ENCODE results near the gene SH3RF2. TPM values are rescaled to one million over a fixed set of nuclear protein-coding genes. Genes with fewer than 3 reads are reported as not detected.
A peak's percentile ranks its signal among the peaks of the same experiment; 100 is the strongest.

The SH3RF2 gene
- total and polyA plus RNA-seq, 2 of the 13 experiments (the other 11 are each of a cell fraction or from before 2014, with no cell fraction given) = 2.6 to 3.7 TPM

GRCh38 chr5:145979270-145980223 is 43.2 kb downstream of the SH3RF2 start:
- H4K20me1 ChIP-seq (ENCODE audit: insufficient read depth, low read length) = no peaks in the 10 kb centered on the region
- ChIA-PET CTCF (ENCODE audit: low intra/inter-chr PET ratio, low total read pairs) (no interaction called here), POLR2A (interaction anchor here (0.7 to 5.8 kb wide), 16 partner anchors 8 to 145 kb away, joined by 3 to 40 read pairs (median 4); partner anchors contain the start of genes PRELID2 and SH3RF2)
- no peaks in the 10 kb centered on the region; the same call in 1 of the 2 replicates for H3K9me3 ChIP-seq (ENCODE audit: low read length)
- H2AFZ ChIP-seq (ENCODE audit: low read length) = no peak overlapping the region
- H3K4me3 ChIP-seq (replicated peaks in 1 of 3; ENCODE audit: insufficient read depth in 1 of 3, low read depth in 2 of 3, low read length in 3 of 3) = peak overlapping the region in 2 of 3 experiments; percentile 29 to 34; a peak in 2 of 6 replicates
- H3K4me2 ChIP-seq (ENCODE audit: low read depth, low read length) = peak overlapping the region; percentile 68
- H3K9ac ChIP-seq (ENCODE audit: insufficient read depth, low read depth, low read length) = peak overlapping the region; percentile 39
- DNase-seq (ENCODE audit: low spot score) = peak; percentile 96
- peak overlapping the region; percentile 70 for H3K27ac ChIP-seq (ENCODE audit: extremely low read length, insufficient read depth, low read length)
- FAIRE-seq = peak; percentile 85
- in situ Hi-C loops (cut with HindIII; ENCODE audit: extremely low pct_ligation_motif_present, low pct_unique_long_range_greater_than_20kb) = loop anchor here (5.0 kb wide), 1 partner anchor 42 kb away; the partner anchor contains the start of gene SH3RF2
- H3K4me1 ChIP-seq (ENCODE audit: insufficient read depth, low read length) = peaks cover 95% of the 10 kb centered on the region
- no peaks in the 10 kb centered on the region for H3K36me3 ChIP-seq (replicated peaks in 1 of 2; ENCODE audit: control insufficient read depth in 1 of 2, insufficient read depth in 2 of 2, low read length in 2 of 2)
- WGBS (ENCODE audit: low lambda C conversion rate) = 45% methylated on average over 7 of the region's 7 CpGs
- no TSS peak for BruUV-seq (replicated peaks)
- intact Hi-C loops (cut with micrococcal nuclease; ENCODE audit: unreplicated experiment) = loop anchor here (1.0 to 10.0 kb wide), 5 partner anchors 33 to 149 kb away; partner anchors contain the start of gene SH3RF2
- no peaks in the 10 kb centered on the region for H3K79me2 ChIP-seq (ENCODE audit: insufficient read depth, low read length)
- ATAC-seq = peak; percentile 94
- no peaks in the 10 kb centered on the region for H3K27me3 ChIP-seq (ENCODE audit: control insufficient read depth in 1 of 2, insufficient read depth in 2 of 2, low read length in 2 of 2)
- TF ChIP-seq PBX2 (CRISPR knock-in tag; IDR thresholded peaks at IDR 0.05) (0 out of 2 replicates have a peak, but pooled peaks have one; percentile 26), WIZ (CRISPR knock-in tag; IDR thresholded peaks at IDR 0.05) (0 out of 2 replicates have a peak, but pooled peaks have one; percentile 55), AGO2 (optimal IDR thresholded peaks at IDR 0.05; ENCODE audit: low read depth, low read length) (no peak), ERF (CRISPR knock-in tag; IDR thresholded peaks at IDR 0.05) (peak; percentile 14; the same call in 1 of the 2 replicates), ZNF343 (CRISPR knock-in tag; IDR thresholded peaks at IDR 0.05) (0 out of 2 replicates have a peak, but pooled peaks have one; percentile 29), AHDC1 (CRISPR knock-in tag; IDR thresholded peaks at IDR 0.05; ENCODE audit: borderline replicate concordance) (peak; percentile 97), HNF1B (CRISPR knock-in tag; IDR thresholded peaks at IDR 0.05) (peak; percentile 97), YY1 (IDR thresholded peaks at IDR 0.05; ENCODE audit: insufficient read depth, insufficient replicate concordance, low read depth, low read length) (peak; percentile 73), IKZF5 (CRISPR knock-in tag; IDR thresholded peaks at IDR 0.05) (peak; percentile 64; the same call in 1 of the 2 replicates), FOXA3 (CRISPR knock-in tag; IDR thresholded peaks at IDR 0.05) (peak; percentile 90), MAF1 (CRISPR knock-in tag; IDR thresholded peaks at IDR 0.05; ENCODE audit: borderline replicate concordance) (peak; percentile 44; the same call in 1 of the 2 replicates), ONECUT2 (CRISPR knock-in tag; IDR thresholded peaks at IDR 0.05) (no peak)
